GM19324 (cell line): ENCODE measurements around the gene SULT2A1.
"Not testable (repeated sequence)": the region's sequence is repeated elsewhere in the genome, so short reads cannot be mapped to it uniquely, and the experiment has no call there.

Source experiments
- ATAC-seq: cut with Tn5 transposase; IDR thresholded peaks from one replicate; pipeline ENCODE4 v1.9.1; 2021; ENCODE audit warnings: mild to moderate bottlenecking, moderate library complexity; ENCODE audit not compliant: unreplicated experiment, low FRiP score

SULT2A1 gene

DNA sequence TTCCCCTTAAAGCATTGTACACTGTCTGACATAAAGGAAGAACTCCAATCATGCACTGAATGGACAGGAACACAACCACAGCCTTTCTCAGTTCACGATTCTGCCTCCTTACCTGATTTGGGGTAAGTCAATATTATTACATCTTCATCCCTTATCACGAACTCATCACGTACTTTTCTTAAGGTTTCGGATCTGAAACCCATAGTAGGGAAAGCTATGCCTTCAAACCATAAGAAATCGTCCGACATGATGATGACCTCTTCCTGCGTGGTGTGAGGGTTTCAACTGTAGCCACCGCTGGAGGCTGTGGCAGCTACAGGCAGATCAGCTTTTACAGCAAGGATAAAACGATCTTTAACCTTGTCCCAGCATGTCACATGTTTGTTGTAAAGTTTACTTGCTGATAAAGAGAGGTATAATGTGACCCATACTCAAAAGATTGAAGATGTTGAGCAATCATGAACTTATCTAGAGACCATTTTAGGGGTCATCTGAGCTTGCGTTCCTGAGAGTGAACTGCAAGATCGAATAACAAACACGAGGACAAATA is at the start of gene SULT2A1:
Gene SULT2A1 (minus strand): TSS at position 306 of the 550 bp plus-strand sequence. CDS start 58 bp downstream, at position 248.
- ATAC-seq: no peak

DNA sequence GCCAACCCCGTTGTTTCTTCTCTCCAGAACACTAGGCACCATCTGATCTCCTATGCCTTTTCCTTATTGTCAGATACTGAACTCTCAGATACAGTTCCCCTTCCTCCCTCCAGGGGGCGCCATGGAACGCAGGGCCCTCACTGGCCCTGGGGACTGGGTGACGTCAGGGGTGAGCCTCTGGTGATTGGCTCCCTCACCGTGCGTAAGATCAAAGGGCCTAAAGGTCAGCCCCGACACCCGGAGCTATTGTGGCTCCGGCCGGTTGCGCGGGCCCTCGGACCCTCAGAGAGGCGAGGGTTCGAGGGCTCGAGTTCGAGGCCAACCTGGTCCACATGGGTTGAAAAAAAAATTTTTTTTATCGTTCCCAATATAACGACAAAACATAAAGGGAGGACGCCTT is 42.5 kb upstream of the SULT2A1 start:
- not testable (repeated sequence) for ATAC-seq

GRCh38 chr19:47920107-47920506 is 34.0 kb upstream of the SULT2A1 start:
- ATAC-seq: not testable (repeated sequence)

DNA sequence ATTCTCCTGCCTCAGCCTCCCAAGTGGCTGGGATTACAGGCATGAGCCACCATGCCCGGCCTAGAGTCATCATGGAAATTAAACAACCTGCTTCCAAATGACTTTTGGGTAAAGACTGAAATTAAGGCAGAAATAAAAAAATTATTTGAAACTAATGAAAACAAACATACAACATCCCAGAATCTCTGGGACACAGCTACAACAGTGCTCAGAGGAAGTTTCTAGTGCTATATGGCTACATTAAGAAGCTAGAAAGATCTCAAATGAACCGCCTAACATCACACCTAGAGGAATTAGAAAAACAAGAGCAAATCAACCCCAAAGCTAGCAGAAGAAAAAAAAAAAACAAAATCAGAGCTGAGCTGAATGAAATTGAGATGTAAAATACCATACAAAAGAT is 24.1 kb upstream of the SULT2A1 start:
- not testable (repeated sequence) for ATAC-seq

GRCh38 chr19:47909350-47909749 is 23.2 kb upstream of the SULT2A1 start:
- not testable (repeated sequence) for ATAC-seq

DNA sequence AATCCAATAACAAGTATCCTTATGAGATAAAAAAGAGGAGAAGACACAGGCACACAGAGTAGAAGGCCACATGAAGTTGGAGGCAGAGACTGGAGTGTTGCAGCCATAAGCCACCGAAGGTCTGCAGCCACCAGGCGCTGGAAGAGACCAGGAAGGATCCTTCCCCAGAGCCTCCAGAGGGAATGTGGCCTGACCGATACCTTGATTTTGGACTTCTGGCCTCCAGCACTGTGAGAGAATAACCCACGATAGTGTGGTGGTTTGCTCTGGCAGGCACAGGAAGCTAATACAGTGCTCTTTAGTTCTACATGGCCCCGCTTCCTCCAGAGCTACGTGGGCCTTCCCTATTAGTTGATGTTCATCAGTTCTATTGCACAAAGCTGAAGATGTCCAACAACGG is 15.3 kb upstream of the SULT2A1 start:
- ATAC-seq: no peak

GRCh38 chr19:47899335-47899734 is 13.2 kb upstream of the SULT2A1 start:
- ATAC-seq: no peak

GRCh38 chr19:47897861-47898260 is 11.7 kb upstream of the SULT2A1 start:
- ATAC-seq: no peak

DNA sequence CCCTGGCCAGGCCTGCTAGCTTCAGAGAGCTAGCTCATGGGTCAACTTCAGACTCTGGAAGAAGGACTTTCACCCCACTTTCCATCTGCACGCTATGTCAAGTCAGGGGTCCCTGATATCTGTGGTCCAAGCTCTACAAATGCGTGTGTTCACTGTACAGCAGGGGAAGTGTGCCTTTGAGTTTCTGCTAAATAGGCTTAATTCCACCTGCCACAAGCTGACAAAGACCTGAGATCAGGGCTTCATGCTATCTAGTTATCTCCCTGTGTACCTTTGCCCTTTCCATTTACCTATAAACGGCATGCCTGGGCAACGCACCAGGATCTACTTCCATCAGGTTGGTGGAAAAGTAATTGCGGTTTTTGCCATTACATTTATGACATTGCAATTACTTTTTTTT is 10.7 kb upstream of the SULT2A1 start:
- ATAC-seq: no peak

GRCh38 chr19:47896019-47896418 is 9.9 kb upstream of the SULT2A1 start:
- no peak for ATAC-seq

- no peak for ATAC-seq
These were observed 9.2 kb upstream of the SULT2A1 start for GRCh38 chr19:47895165-47895782.

DNA sequence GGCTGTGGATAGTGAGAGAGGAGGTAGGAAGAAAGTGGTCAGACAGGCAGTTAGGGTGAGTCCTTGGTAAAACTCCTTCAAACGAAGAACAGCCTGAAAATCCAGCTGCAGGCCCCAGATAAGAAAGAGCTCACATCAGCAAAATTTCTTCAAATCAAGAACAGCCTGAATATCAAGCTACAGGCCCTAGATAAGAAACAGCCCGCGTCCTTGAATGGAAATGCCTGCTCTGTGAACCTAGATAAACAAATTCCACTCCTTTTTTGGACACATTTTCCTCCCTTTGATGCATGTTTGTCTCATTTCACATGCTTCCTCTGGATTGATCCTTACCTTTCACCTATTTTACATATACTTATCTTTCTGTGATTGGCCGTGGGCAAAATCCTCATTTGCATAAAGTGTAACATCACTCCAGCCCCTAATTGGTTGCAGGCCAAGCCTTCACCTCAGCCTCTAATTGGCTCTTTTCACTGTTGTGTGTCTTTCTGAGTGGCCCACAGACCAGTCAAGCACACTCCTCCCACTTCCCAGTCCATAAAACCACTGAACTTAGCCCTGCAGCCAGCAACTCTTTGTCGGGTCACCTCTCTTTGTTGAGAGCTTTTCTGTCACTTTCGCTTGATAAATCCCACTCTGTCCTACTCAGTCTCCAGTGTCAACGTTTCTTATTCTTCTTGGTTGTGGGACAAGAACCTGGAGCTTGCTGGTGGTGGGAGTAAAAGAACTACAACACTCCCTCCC is 6.0 kb upstream of the SULT2A1 start:
- no peak for ATAC-seq

DNA sequence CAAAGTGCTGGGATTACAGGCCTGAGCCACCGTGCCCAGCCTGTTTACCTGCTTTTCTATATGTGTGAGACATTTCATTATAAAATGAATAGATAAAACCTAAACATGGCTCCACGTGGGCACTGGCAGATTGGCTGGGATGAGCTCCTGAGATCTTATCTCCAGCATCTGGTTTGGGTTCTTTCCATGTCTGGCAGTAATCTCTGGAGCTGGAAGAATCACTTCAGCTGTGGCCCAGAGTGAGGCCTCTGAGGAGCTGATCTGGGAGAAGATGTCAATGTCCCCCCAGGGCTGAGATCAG is 5.5 kb upstream of the SULT2A1 start:
- no peak for ATAC-seq

- no peak for ATAC-seq
These were observed 4.9 kb upstream of the SULT2A1 start for GRCh38 chr19:47890865-47891621.

DNA sequence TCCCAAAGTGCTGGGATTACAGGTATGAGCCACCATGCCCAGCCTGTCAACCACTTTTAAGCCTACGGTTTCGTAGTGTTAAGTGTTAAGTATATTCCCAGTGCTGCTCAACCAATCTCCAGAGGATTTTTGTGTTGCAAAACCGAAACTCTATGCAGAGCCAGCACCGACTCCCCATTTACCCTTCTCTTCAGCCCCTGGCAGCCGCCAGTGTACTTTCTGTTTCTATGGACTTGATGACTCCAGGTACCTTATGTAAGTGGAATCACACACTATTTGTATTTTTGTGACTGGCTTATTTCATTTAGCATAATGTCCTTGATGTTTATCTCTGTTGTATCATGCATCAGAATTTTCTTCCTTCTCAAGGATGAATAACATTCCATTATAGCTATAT is 1.1 kb downstream of the SULT2A1 start:
- ATAC-seq: no peak

GRCh38 chr19:47882890-47883289 is 3.2 kb downstream of the SULT2A1 start:
- no peak for ATAC-seq

GRCh38 chr19:47881757-47882156 is 4.4 kb downstream of the SULT2A1 start:
- ATAC-seq: no peak

DNA sequence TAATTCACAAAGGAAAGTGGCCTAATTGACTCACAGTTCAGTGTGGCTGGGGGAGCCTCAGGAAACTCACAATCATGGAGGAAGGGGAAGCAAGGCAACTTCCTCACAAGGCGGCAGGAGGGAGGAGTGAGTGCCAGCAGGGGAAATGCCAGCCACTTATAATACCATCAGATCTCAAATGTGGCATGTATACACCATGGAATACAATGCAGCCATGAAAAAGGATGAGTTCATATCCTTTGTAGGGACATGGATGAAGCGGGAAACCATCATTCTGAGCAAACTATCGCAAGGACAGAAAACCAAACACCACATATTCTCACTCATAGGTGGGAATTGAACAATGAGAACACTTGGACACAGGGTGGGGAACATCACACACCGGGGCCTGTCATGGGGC is 6.7 kb downstream of the SULT2A1 start:
- not testable (repeated sequence) for ATAC-seq

DNA sequence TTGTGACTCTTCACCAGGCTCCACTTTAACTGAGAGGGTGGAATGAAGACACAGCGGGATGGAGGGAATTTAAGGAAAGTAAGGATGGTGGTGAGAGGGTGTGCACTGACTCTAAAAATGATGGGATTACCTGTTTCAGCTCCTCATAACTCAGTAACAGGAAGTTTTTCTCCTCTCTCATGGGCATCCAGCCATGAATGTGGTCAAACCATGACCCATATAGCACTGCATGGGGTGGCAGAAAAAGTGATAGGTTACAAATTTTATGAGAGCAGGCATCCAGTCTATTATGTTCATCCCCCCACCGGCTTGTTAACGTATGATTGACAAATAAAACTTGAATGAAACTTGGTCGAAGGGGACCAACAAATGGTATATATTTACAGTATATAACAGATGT is 7.2 kb downstream of the SULT2A1 start:
- no peak for ATAC-seq

DNA sequence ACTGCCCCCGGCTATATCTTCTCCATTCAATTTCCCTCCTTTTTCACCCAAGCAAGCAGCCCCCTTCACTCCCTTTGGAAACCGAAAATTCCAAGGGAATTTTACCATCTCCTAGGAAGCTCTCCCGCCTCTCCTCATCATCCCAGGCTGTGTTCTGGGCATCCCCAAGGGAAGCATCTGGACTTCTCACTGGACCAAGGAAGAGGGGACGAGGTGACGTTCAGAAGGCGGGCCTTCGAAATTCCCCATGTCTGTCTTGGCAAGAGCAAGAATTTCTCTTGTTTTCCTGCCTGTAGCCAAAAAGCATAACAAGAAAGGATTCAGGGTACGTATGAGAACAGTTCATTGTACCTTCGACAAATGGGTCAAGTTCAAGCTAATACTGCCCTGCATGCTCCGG is 20.9 kb downstream of the SULT2A1 start:
- no peak for ATAC-seq

- ATAC-seq: no peak
These were observed 22.6 kb downstream of the SULT2A1 start for GRCh38 chr19:47863514-47863936.
